GM19240 (cell line): ENCODE results near the gene PCNP.
A peak's percentile ranks its signal among the peaks of the same experiment; 100 is the strongest.
"Not testable (repeated sequence)": the region's sequence is repeated elsewhere in the genome, so short reads cannot be mapped to it uniquely, and the experiment has no call there.

Experiments used
- DNase-seq: peaks from one replicate; pipeline ENCODE4 v3.0.0; 2011; ENCODE audit warnings: low spot score; ENCODE audit not compliant: insufficient read length

Gene PCNP

DNA sequence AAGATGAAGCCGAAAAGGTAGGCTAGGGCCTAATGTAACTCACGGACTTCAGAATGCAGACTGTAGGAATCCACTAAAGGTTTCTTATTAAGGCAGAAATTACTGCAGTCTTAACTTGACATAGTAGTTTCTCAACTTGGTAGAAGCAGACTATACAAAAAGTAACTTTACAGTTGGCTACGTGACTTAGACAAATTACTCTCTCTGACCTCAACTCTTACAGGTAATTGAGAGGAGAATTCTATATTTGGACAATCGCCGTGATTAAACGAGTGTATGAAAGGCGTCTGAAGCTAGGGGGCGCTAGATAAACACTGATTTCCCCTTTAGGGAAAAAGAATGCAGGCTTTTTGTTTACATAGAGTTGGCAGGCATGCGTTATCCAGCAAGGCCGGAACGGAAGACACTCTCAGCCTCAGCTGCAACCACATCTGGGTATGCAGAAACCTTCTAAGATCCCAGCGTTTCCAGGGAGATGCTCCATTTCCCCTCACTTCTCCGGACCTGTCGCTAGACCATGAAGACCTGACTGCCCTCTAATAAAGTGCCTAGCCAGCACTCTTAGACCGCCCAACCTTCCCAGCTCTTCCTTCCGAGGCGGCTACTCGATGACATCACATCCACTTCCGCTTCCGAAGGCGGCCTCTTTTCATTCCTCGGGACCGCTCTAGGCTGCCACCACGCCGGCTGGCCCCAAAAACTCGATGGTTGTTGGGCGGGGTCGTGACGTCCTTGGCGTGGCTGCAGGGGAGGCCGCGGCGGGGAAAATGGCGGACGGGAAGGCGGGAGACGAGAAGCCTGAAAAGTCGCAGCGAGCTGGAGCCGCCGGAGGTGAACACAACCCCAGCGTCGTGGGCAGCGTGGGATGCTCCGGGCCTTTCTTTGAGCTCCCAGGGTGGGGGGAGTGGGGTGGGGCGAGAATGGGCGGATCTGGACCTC, at the start of gene PCNP:
PCNP (plus strand) TSS at position 732 of the 939 bp plus-strand sequence; CDS start at position 768, 36 bp downstream.
- peak; percentile 68 for DNase-seq

DNA sequence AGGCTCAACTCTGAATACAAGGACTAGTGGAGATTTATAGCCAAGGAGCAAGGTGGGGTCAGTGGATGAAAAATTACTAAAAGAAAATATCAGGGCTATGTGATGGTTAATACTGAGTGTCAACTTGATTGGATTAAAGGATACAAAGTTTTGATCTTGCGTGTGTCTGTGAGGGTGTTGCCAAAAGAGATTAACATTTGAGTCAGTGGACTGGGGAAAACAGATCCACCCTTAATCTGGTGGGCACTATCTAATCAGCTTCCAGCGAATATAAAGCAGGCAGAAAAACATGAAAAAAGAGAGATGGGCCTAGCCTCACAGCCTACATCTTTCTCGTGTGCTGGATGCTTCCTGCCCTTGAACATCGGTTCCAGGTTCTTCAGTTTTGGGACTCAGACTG, 46.5 kb upstream of the PCNP start:
- no peak for DNase-seq

DNA sequence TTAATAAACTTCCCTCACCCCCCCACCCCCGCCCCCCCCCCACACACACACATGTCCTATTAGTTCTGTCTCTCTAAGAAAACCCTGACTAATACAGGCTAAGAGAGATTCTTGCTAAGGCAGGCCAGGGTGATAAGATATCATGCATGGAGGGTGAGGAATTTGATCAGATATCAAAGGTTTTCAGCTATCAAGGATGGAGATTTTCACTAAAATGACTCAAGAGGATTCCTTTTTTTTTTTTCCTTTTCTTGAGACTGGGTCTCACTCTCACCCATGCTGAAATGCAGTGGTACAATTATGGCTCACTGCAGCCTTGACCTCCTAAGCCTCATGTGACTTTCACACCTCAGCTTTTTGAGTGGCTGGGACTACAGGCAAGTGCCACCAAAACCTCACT, 46.1 kb upstream of the PCNP start:
- no peak for DNase-seq

- DNase-seq: no peak
These were observed 43.9 kb upstream of the PCNP start for GRCh38 chr3:101529816-101530685.

DNA sequence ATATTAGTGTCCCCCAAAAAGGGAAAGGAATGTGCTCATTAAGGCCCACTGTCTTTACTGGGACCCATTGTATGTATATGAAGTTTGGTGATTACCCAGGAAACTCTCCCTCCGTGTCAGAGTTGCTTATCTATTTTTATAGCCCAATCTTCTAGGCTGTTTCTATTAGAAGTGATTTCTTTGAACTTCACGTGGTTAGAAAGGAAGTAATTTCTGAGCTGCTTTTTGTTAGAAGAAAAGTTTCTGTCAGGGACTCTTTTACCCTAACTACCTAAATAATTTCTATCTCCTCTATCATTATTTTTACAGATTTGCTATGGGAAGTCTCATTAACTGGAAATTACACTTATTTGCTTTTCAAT, 43.3 kb upstream of the PCNP start:
- no peak for DNase-seq

- no peak for DNase-seq
These were observed 42.4 kb upstream of the PCNP start for GRCh38 chr3:101531473-101532086.

GRCh38 chr3:101532783-101533602, 41.0 kb upstream of the PCNP start:
- no peak for DNase-seq

DNA sequence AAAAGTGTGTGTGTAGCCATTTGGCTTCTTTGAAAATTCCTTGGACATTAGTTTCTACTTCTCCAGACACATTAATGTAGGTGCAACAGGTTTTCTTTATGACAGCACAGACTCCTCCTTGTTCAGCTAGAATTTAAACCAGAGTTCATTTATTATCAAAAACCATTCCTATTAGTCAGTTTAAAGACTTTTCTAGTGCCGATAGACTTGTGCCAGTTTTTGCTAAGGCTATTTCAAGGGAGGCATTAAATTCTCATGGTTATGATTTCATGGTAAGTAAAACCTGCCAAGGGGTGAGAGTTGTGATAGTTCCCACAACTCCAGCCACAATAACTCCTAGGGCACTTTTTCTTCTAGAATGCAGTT, 40.4 kb upstream of the PCNP start:
- DNase-seq: no peak

DNA sequence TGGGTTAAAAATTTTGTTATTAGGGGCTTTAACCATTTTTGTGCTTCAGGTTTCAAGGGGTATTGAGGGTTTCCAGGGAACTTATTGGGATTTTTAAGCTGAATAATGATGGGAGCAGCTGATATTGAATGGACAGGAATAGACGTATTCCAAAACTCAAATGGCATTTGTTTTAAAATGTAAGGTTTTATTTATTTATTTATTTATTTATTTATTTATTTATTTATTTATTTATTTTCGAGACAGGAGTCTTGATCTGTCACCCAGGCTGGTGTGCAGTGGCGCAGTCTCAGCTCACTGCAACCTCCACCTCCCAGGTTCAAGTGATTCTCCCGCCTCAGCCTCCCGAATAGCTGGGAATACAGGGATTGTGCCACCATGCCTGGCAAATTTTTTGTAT, 38.8 kb upstream of the PCNP start:
- DNase-seq: no peak

DNA sequence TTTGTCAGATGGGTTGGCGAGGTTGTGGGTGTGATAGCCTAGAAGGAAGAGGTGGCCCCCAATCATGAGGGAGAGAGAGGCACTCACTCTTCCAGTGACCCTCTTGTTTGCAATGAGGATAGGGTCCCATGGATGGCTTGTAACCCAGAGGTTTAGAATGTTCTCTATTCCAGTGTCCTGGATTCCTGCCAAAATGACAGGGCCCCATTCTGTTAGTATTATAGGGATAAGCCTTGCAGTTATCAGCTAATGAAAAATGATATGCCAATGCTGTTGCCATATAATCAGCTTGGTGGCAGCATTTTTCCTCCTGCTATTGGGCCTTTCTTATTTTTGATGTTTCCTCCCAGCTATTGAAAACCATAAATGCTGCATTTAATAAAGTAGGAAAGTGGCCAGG, 37.7 kb upstream of the PCNP start:
- no peak for DNase-seq

- DNase-seq: not testable (repeated sequence)
These were observed 37.0 kb upstream of the PCNP start for GRCh38 chr3:101536955-101537354.

DNA sequence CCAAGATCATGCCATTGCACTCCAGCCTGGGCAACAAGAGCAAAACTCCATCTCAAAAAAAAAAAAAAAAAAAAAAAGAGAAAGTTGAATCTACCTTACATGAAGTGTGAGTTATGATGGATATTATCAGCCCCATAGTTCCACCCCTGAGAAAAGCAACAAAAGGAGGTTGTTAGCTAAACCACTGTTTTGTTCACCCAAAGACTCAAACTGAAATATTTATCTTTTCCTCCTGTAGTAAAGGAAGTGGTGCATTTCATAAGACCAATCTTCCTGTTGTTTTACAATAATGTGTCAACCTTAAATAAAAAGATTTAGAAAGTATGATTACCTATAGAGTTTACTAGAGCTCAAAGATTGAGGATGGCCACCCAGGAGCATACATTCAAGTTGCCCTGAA, 31.0 kb upstream of the PCNP start:
- DNase-seq: no peak

DNA sequence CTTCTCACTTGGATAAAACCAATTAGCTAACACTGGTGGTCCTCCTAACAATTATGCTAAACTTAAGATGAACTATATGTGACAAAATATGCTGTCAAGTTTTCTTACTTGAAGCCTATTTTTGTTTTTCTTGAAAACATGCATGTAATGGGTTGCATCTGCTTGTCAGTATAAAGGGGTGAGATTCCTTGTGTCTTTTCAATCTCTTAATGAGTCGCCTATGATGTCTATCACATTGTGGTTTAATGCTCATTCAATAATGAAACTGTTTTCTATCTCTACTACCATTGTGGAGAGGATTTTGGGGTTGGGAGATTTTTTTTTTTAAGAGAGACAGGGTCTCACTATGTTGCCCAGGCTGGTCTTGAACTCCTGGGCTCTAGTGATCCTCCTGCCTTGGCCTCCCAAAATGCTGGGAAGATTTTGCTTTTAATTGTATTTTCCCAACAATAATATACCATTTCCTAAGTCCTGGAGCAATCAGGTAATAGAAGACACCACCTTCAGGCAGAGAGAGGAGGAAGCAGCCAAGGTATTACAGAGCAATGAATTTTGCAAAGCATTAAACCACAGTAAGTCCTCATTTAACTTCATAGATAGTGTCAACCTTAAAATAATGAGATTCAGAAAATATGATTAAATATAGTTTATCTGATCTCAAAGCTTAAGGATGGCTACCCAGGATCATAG, 29.7 kb upstream of the PCNP start:
- no peak for DNase-seq

- DNase-seq: no peak
These were observed 25.4 kb upstream of the PCNP start for GRCh38 chr3:101548527-101549105.

DNA sequence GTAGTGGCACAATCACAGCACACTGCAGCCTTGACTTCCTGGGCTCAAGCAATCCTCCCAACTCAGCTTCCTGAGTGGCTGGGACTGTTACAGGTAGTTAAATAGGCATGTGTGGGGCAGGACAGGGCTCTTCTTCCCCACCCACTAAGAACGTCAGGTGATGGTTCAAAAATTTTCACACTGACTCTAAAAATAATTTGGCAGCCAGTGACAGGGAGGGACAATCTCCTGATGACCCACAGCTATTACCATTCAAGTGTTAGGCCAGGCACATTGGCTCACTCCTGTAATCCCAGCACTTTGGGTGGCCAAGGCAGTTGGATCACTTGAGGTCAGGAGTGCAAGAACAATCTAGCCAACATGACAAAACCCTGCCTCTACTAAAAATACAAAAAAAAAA, 24.5 kb upstream of the PCNP start:
- no peak for DNase-seq

DNA sequence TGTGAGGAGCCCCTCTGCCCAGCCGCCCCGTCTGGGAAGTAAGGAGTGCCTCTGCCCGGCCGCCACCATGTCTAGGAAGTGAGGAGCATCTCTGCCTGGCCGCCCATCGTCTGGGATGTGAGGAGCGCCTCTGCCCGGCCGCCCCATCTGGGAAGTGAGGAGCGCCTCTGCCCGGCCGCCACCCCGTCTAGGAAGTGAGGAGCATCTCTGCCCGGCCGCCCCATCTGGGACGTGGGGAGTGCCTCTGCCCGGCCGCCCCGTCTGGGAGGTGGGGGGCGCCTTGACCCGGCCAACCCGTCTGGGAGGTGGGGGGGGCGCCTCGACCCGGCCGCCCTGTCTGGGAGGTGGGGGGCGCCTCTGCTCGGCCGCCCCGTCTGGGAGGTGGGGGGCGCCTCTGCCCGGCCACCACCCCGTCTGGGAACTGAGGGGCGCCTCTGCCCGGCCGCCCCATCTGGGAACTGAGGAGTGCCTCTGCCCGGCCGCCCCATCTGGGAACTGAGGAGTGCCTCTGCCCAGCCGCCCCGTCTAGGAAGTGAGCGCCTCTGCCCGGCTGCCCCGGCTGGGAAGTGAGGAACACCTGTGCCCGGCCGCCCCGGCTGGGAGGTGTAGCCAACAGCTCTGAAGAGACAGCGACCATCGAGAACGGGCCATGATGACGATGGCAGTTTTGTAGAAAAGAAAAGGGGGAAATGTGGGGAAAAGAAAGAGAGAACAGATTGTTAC, 22.5 kb upstream of the PCNP start:
- not testable (repeated sequence) for DNase-seq

- not testable (repeated sequence) for DNase-seq
These were observed 20.6 kb upstream of the PCNP start for GRCh38 chr3:101553381-101553780.

DNA sequence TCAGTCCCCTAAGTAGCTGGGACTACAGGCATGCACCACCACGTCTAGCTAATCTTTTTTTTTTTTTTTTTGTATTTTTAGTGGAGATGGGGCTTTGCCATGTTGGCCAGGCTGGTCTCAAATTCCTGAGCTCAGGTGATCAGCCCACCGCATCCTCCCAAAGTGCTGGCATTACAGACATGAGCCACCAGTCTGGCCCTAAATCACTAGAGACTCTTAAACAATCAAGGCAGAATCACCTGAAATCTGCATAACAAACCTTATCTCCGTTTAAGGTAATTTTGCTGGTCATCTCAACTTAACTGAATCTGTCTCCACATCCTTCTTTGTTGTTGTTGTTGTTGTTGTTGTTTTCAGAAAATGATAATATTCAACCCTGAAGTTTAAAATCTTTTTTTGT, 17.9 kb upstream of the PCNP start:
- no peak for DNase-seq

GRCh38 chr3:101561630-101562328, 12.2 kb upstream of the PCNP start, which contains the start of gene TRMT10C:
Gene TRMT10C (plus strand): TSS chr3:101561868. CDS start chr3:101564782, 2,914 bp downstream.
- DNase-seq: peak; percentile 85
